GM06990 (cell line): ENCODE results near the gene KRTAP3-2.

Source experiments
- DNase-seq: peaks from one replicate; pipeline ENCODE4 v3.0.0-alpha.2; 2011; ENCODE audit not compliant: insufficient read length; ENCODE audit errors: extremely low read depth
- H3K27me3 ChIP-seq: replicated peaks from 2 replicates; pipeline ENCODE4 v1.6.0; 2011; ENCODE audit warnings: low read length; ENCODE audit not compliant: control insufficient read depth, insufficient read depth
- H3K36me3 ChIP-seq: 2 replicates; pipeline ENCODE4 v1.5.1; 2011; ENCODE audit warnings: low read length; ENCODE audit not compliant: control insufficient read depth, insufficient read depth
- H3K4me3 ChIP-seq: replicated peaks from 2 replicates; pipeline ENCODE4 v1.5.1; 2011; ENCODE audit warnings: low read depth, mild to moderate bottlenecking, control low read depth, low read length
- TF ChIP-seq, protein P1 (sequence below): IDR thresholded peaks from 2 replicates; pipeline ENCODE4 v1.5.1; 2011; ENCODE audit warnings: low read length, control low read depth, mild to moderate bottlenecking, inconsistent platforms; ENCODE audit not compliant: insufficient read depth, poor library complexity, severe bottlenecking

The KRTAP3-2 gene

DNA sequence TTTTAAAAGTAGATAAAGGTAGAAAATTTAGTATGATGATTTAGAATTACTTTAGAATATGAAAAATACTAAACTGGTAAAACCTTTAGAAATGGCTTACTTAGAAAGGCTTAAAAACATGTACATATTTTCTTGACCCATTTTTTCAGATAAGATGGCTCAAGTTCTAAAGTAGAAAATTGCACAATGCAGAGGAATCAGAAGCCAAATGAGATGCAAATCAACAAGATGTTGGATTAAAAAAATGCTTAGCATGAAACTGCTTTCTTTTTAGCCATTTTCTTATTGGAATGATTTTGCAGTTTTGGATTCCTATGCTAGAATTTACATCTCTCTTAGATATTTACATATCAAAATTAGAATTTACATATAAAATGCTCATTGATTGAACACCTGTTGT lies 10.7 kb upstream of the KRTAP3-2 start:
- no peak for DNase-seq
- TF ChIP-seq, protein P1, sequence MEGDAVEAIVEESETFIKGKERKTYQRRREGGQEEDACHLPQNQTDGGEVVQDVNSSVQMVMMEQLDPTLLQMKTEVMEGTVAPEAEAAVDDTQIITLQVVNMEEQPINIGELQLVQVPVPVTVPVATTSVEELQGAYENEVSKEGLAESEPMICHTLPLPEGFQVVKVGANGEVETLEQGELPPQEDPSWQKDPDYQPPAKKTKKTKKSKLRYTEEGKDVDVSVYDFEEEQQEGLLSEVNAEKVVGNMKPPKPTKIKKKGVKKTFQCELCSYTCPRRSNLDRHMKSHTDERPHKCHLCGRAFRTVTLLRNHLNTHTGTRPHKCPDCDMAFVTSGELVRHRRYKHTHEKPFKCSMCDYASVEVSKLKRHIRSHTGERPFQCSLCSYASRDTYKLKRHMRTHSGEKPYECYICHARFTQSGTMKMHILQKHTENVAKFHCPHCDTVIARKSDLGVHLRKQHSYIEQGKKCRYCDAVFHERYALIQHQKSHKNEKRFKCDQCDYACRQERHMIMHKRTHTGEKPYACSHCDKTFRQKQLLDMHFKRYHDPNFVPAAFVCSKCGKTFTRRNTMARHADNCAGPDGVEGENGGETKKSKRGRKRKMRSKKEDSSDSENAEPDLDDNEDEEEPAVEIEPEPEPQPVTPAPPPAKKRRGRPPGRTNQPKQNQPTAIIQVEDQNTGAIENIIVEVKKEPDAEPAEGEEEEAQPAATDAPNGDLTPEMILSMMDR, result no peak
- no peak overlapping the region for H3K4me3 ChIP-seq
- H3K27me3 ChIP-seq, result no peaks in the 10 kb centered on the region
- no peaks in the 10 kb centered on the region for H3K36me3 ChIP-seq

DNA sequence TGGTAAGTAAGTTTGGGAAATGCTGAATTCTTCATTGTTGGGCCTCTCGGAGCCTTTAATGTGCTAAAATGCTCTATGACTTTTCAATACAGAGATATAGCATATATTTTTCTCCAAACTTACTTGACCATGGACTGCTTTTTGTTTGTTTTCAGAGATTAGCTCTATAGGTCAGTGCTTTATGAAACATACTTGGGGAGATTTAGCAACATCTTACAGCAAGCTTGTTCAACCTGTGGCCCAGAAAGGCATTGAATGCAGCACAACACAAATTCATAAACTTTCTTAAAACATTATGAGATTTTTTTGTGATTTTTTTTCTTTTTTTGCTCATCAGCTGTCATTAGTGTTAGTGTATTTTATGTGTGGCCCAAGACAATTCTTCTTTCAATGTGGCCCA lies 10.2 kb upstream of the KRTAP3-2 start:
- Histone ChIP-seq H3K36me3 (no peaks in the 10 kb centered on the region), H3K4me3 (no peak overlapping the region), H3K27me3 (no peaks in the 10 kb centered on the region)
- no peak for DNase-seq
- TF ChIP-seq, protein P1, result no peak

DNA sequence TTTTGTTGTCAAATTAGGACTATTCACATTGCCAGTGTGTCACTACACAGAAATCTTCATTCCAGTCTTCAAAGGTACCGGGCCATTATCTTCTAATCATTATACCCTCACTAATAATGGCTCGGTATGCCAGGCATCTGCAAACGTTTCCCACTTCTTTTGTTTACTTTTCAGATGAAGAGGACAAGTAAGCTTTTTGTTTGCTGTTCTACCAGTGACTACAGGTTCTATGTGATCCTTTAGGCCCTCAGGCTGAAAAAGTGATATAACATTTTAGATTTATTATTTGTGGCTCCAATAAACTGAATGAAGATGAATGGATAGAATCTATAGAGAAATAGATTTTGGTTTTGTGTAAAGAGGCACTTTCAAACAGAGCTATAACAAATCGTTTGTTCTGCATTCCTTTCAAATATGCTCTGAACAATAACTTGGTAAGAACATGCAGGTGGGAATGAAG lies 9.6 kb upstream of the KRTAP3-2 start:
- Histone ChIP-seq H3K4me3 (no peak overlapping the region), H3K36me3 (no peaks in the 10 kb centered on the region), H3K27me3 (no peaks in the 10 kb centered on the region; the same call in 1 of the 2 replicates)
- DNase-seq, result no peak
- TF ChIP-seq, protein P1, result no peak

DNA sequence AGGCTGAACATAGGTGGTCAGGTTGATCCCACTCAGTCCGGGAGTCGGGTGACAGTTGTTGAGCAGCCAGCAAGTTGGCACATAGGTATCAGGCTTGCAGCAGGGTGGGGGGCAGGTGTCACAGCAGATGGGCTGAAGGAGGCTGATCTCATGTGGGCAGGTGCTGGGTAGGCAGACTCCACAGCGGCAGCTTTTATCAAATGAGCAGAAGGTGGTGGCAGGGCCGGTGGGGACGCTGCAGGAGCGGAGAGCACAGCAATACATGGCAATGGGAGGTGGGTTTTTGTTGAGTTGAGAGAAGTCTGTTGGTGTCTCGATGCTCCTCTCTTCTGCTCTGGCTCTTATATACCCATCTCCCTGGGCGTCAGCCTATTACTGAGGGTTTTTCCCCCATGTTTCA lies 9.1 kb upstream of the KRTAP3-2 start, which contains the start of gene KRTAP3-1:
Gene KRTAP3-1, minus strand, starts transcription at position 318 of the 400 bp plus-strand sequence. Its CDS starts 54 bp downstream, at position 264.
- no peaks in the 10 kb centered on the region; the same call in 1 of the 2 replicates for H3K27me3 ChIP-seq
- no peaks in the 10 kb centered on the region for H3K36me3 ChIP-seq
- no peak within 1 kb of the TSS for H3K4me3 ChIP-seq
- TF ChIP-seq, protein P1, result no peak
- DNase-seq, result no peak

DNA sequence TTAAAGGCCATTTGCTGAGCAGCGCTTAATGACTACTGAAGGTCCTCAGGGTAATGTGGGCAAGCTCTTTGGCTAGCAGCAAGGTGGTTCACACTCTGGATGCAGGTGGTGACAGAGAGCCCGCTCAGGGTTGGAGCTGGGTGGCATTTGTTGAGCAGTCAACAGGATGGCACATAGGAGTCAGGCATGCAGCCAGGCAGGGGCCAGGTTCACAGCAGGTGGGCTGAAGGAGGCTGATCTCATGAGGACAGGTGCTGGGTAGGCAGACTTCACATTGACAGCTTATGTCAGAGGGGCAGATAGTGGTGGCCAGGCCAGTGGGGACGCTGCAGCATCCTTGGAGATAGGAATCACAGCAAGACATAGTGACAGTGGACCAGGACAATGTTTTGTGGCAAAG lies 4.7 kb upstream of the KRTAP3-2 start:
- TF ChIP-seq, protein P1, result no peak
- Histone ChIP-seq H3K27me3 (no peaks in the 10 kb centered on the region; the same call in 1 of the 2 replicates), H3K4me3 (no peak overlapping the region), H3K36me3 (no peaks in the 10 kb centered on the region)
- no peak for DNase-seq

DNA sequence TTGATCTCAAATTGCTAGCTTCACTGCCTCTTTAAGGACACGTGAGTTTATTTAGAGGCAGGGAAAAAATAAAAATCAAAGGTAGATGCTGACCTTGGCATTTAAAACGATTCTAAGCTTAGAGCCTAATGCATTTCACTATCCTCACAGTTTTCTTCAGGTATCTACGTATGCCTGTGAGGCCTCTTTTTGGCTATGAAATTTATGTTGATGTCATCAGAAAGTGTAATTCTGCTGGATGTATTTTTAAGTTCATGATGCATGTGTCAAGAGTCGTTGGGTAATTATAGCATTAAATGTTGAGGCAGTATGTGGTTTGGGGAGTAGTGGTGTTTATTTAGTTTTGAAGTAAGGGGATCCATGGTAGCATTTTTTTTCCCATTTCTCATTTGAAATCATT lies 4.2 kb upstream of the KRTAP3-2 start:
- TF ChIP-seq, protein P1, result no peak
- H3K36me3 ChIP-seq, result no peaks in the 10 kb centered on the region
- DNase-seq, result no peak

More for the DNA sequence above, 4.2 kb upstream of the KRTAP3-2 start:
- no peak overlapping the region for H3K4me3 ChIP-seq
- H3K27me3 ChIP-seq, result no peaks in the 10 kb centered on the region; the same call in 1 of the 2 replicates
